AG09319 (cell line): ENCODE results near the gene PLD5.
"Not testable (repeated sequence)": the region's sequence is repeated elsewhere in the genome, so short reads cannot be mapped to it uniquely, and the experiment has no call there.

Experiments
- DNase-seq: peaks from one replicate; pipeline ENCODE4 v3.0.0-alpha.2; 2010; ENCODE audit warnings: low read depth; ENCODE audit errors: extremely low read depth
- CTCF ChIP-seq: IDR thresholded peaks from 2 replicates; pipeline ENCODE4 v1.5.1; 2011; ENCODE audit warnings: low read depth, mild to moderate bottlenecking, inconsistent platforms, low read length, moderate library complexity

Gene PLD5

DNA sequence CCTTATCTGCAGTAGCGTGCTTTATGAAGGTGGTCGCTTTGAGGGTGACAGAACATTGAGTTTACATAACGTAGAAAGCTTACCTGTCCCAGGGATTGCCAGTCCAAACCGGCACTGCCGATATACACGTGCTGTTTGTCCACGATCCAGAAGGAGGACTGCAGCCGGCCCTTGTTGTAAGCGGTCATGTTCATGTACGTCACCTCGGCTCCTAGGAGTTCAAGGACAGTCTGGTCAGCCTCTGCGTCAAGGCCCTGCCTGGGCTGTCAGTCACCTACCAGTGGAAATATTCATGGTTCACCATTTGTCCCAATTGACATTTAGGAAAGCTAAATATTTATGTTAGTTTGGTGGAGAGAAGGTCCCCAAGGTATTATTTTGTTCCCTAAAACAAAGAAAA lies 304.6 kb downstream of the PLD5 start:
- DNase-seq, result no peak
- TF ChIP-seq CTCF, result no peak

- no peak for TF ChIP-seq CTCF
- no peak for DNase-seq
Observed at GRCh38 chr1:242219298-242219901, 305.1 kb downstream of the PLD5 start.

GRCh38 chr1:242216368-242216767 lies 308.1 kb downstream of the PLD5 start:
- no peak for TF ChIP-seq CTCF
- DNase-seq, result no peak

DNA sequence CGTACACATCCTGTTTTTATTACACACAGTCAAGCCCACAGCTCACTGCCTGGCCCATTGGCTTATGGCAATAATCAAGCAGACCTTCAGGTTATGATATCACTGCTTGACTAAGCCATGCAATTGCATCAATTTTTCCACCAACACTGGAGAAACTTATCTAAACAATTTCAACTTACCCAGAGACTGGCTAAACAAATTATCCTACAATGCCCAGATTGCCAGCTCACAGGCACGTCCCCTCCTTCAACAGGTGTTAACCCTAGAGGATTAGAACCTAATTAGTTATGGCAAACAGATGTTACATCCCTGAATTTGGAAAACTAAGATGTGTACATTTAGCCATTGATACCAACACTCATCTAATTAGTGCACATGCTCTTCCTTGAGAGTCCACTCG lies 310.0 kb downstream of the PLD5 start:
- not testable (repeated sequence) for DNase-seq

GRCh38 chr1:242212961-242213360 lies 311.5 kb downstream of the PLD5 start:
- not testable (repeated sequence) for DNase-seq

DNA sequence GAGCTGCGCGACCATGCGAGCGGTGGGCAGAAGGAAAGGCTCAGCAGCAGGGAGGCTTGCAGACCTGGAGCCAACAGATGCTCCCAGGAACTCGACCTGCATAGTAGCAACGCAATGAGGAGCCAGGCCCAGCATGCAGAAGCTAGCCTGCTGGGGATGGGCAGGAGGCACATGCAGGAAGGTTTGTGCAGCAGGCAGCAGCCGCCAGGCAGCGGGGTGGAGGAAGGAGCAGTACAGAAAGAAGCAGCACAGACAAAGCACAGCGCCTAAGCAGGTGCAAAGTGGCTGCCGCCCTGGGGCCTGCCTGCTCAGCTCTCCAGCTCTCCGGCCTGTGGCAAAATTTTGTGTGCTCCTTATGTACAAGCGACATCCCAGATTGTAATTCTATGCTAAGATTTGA lies 312.1 kb downstream of the PLD5 start:
- DNase-seq, result no peak
- TF ChIP-seq CTCF, result no peak

- no peak for DNase-seq
- TF ChIP-seq CTCF, result no peak
Observed at GRCh38 chr1:242211254-242212022, 313.1 kb downstream of the PLD5 start.

DNA sequence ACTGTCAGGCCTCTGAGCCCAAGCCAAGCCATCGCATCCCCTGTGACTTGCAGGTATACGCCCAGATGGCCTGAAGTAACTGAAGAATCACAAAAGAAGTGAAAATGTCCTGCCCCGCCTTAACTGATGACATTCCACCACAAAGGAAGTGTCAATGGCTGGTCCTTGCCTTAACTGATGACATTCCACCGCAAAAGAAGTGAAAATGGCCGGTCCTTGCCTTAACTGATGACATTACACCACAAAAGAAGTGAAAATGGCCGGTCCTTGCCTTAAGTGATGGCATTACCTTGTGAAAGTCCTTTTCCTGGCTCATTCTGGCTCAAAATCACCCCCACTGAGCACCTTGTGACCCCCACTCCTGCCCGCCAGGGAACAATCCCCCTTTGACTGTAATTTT lies 314.2 kb downstream of the PLD5 start:
- DNase-seq, result not testable (repeated sequence)

DNA sequence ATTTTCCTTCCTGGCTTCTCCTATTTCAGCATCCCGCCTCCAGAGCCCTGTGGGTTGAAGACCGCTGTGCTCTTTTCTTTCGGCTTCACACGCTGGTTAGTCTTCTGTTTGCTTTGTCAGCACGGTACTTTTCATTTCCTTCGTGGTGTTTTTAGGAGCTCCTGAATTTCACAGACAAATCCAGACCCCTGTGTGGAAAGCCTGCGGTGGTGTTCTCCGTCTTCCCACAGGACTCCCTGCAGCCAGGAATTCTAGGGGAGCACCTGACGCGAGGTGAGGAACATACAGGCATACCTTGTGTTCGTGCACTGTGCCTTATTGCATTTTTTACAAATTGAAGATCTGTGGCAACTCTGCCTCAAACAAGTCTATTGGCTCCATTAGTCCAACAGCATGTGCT lies 315.4 kb downstream of the PLD5 start:
- no peak for DNase-seq
- TF ChIP-seq CTCF, result no peak
